HG02642 (cell line): ENCODE measurements around the gene GPR45.

Source experiments
- ATAC-seq: cut with Tn5 transposase; IDR thresholded peaks from one replicate; pipeline ENCODE4 v1.9.1; 2021; ENCODE audit warnings: mild to moderate bottlenecking; ENCODE audit not compliant: unreplicated experiment, poor library complexity

GPR45 gene

DNA sequence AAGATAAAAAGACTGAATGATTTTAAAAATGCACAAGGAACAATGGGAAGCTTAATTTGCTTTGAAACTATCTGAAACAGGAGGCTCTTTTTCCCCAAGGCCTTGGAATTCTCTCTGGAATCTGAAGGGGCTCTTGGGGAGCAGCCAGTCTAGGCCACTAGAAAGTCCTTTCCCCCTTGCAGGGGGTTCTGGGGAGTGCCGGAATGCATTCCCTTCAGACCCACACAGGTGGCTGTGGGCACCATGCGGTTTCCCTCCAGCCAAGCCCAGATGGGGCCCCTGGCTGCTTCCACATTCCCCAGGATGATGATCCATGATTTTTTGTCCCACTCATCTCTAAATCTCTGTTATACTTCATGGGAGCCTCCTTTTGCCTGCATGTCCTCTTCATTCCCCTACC, 10.7 kb downstream of the GPR45 start:
- no peak for ATAC-seq

DNA sequence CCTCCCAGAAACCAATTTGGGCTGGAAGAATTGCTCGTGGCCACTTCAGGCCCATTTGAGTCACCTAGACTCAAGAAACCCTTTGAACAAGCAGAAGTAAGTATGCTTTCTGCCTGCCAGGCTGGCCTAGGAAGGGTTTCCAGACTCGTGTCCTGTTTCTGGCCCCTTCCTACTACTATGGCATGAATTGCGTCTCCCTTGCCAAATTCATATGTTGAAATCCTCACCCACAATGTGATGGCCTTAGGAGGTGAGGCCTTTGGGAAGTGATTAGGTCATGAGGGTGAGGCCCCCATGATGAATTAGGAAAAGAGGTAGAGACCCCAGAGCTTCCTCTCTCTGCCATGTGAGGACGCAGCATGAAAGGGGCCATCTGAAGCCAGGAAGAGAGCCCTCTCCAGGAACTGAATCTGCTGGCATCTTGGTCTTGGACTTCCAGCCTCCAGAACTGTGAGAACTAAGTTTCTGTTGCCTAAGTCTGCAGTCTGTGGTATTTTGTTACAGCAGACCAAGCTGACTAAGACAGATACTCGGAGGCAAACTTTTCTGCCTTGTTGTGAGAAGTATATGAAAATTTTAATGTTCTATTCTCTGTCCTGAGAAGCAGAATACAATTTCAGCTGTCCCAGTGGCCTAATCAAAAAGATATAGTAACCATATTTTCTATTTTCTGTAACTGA, 13.1 kb downstream of the GPR45 start:
- ATAC-seq = no peak

DNA sequence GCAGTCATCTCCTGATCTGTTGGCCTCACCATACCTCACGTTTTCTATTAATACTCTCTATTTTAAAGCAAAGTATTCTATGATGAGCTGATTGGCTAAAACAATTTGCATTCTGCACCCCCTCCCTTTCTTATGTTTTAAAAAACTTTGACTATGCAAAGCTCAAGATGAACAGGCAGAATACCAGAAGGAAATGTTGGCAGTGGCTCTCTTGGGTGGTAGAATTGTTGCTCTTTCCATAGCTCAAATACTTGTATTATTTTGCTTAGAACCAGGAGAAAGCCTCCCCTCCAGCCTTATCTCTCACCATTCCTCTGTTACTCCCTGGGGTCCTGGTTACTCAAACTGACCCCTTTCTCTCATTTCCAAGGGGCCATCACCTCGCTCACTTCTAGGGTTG, 14.4 kb downstream of the GPR45 start:
- ATAC-seq = no peak

DNA sequence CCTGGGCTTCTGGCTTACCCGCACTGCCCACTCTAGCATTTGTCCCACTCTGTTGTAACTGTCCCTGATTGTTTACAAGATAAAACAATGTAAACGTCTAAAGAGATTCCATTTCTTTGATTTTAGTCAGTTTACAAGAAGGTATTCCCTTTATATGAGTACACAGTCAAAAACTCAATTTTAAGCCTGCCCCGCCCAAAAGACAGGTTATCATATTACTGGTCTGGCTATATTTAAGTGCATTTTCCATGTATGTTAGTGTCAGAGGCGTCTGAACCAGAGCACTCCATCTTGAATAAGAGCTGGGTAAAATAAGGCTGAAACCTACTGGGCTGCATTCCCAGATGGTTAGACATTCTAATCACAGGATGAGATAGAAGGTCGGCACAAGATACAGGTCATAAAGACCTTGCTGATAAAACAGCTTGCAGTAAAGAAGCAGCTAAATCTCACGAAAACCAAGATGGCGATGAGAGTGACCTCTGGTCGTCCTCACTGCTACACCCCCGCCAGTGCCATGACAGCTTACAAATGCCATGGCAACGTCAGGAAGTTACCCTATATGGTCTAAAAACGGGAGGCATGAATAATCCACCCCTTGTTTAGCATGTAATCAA, 15.0 kb downstream of the GPR45 start:
- ATAC-seq = no peak

DNA sequence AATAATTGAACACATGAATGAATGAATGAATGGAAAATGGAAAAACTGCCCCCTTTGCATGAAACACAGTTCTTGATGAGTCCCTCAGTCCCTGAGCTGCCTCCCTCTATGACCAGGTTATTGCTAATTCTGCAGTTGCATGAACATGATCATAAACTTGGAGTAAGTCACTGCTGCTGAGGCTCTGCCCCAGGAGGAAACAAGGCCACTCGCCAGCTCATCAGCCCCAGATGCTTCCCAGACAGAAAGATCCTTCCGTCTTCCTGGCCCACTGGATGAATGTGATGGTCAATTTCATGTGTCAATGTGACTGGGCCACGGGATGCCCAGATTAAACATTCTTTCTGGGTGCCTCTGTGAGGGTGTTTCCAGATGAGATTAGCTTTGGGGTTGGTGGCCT, 16.4 kb downstream of the GPR45 start:
- ATAC-seq = no peak

DNA sequence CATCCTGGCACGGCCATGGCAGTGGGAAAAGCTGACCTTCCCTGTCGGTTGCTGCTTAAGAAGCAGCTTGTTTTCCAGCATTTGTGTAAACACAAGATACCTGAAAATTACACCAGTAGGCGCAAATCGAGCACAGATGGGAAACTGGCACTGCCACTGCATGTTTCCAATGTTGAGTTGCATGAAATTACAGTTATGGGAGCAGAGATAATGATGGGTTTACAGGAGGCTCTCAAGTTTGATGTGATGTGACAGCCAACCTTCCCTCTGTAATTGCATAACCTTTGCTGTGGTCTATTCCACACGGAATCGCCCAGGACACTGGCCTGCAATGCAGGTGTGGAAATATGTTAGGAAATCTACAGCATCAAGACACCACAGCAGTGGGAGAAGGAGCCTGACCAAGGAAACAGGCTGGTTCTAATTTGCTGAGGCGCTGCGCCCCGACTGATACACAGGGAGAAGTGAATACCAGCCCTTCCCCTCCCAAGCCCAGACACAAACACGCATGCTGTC, 17.4 kb downstream of the GPR45 start:
- ATAC-seq = no peak

DNA sequence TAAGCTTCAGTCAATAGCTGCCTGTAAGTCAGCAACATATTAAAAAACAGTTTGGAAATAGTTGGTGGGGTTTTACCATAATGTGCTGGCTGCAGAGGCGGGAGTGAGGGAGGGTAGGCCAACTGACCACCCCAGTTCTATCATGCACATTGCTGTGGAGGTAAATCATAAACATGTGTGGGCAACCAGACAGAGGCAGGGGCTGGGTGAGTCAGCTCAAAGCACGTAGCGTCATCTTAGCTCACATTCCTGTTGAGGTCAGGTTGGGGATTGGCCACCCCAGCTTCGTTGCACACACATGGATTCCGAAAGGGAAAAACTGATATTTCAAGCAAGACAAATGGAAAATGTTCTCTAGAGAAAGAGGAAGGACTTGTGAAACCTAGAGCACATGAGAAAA, 19.5 kb downstream of the GPR45 start:
- ATAC-seq = no peak

DNA sequence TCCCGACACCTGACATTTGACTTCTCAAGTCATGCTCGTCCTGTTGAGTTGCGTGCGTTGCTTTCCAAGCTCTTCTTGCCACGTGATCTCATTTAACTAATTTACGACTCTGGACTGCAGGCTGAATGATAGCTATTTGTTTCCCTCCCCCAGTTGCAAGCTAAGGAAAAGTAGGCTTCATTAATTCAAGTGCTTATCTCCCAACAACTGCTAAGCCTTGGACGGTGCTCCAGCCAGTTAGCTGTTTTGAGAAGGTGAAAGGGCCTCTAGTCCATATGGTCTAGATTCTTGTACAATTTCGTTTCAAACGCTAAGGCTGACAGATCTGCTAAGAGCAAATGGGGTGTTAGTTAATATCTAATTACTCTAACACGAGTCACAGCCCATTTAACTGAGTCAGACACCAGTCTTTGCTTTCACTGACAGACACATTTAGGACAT, 21.1 kb downstream of the GPR45 start:
- no peak for ATAC-seq

DNA sequence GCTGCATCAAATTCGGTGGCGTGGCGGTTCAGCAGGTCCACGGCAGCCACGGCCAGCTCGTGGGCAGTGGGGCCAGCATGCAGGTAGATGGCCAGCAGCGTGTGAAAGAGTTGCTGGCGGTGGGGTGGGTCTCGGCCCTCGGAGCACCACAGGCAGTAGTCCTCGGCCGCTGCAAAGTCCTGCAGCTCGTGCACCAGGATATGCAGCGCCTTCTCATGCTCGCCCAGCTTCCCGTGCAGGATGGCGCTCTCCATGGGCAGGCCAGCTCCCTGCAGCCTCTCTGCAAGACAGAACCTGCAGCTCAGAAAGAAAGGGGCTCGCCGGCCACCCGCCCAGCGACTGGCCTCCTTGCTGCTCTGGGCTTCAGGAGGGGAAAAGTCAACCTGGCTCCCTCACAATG, 27.9 kb downstream of the GPR45 start:
- no peak for ATAC-seq

DNA sequence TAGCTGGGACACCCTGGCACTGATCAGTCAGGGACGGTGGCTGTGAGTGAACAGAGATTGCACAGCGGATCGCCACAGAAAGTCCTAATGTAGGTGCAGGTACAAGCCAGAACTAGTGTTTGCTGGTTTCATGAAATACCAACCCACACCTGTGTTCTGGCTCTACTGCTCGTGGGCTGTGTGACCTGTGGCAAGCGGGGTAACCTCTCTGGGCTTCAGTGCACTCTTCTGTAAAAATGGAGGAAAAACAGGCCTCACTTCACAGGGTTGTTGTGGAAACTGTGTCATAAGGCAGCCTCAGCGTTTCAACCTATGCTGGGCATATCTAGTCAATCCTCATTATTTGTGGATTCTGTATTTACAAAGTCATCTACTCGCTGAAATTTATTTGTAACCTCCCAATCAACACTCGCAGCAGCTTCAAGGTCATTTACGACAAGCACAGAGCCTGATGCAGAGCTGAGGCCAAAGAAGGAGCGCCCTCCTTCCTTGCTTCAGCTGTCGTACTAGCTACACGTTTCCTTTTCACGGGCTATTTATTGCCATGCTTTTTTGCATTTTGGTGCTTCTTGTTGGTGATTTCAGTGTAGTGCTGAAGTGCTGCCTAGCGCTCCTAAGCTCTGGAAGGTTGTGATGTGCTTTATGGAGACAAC, 30.0 kb downstream of the GPR45 start:
- no peak for ATAC-seq

DNA sequence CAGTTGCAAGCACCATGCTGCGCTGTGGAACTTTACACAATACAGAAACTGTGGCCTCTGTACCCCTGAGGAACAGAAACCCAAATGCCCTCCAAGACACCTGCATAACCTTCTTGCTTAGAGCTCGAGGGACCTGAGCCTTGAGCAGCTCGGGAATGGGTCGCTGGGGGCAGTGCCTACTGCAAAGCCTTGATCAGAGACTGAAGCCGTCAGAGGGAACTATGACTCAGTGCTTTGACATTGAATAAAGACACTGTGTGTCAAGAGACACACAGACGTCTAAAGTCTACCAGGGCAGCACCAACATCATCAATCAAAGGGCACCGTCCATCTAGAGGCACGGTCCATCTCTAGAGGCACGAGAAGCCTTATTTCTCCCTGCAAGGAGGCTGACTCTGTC, 30.6 kb downstream of the GPR45 start:
- ATAC-seq = no peak

DNA sequence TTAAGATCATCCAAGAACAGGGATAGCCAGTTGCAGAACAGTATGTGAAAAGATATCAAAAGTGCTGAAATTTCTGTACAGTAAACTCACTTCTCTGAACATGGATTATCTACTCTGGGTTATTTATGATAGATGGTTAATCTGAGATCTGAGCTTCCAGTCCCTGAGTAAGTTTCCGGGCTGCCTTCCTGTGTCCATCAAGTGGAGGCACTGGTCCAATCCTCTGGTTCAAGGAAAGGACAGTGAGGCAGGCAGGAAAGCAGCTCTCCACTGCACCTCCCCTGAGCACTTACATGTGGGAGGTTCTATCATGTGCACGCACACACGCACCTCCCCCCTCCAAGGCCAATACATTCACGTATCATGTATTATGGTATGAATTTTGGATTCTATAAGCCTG, 32.5 kb downstream of the GPR45 start:
- no peak for ATAC-seq

DNA sequence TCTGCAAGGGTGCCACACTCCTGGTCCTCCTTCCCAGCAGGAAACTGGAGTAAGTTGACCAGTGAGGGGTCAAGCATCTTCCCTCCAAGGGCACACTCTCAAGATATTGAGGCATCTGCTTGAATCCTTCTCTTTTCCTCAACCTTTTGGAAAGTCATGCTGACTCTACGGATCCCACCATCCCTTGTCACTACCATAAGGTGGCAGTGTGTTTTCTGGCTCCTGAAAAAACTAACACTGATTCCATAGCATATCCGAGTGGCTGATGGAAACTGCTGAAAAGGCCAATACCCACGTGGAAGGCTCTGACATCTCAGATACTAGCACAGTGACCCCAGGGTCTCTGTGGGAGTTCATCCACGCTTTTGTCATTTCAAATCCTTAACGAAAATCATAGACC, 37.1 kb downstream of the GPR45 start:
- ATAC-seq = no peak

DNA sequence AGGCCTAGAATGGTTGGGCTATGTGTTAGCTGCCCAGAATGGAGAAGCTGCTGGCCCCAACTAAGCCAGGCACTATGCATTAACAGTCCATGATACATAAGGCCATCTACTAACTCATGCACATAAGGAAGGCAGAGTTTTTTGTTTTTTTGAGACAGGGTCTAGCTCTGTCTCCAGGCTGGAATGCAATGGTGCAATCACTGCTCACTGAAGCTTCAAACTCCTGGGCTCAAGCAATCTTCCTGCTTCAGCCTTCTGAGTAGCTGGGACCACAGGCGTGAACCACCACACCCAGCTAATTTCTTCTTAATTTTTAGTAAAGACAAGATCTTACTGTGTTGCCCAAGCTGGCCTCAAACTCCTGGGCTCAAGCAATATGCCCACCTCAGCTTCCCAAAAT, 37.6 kb downstream of the GPR45 start:
- no peak for ATAC-seq

DNA sequence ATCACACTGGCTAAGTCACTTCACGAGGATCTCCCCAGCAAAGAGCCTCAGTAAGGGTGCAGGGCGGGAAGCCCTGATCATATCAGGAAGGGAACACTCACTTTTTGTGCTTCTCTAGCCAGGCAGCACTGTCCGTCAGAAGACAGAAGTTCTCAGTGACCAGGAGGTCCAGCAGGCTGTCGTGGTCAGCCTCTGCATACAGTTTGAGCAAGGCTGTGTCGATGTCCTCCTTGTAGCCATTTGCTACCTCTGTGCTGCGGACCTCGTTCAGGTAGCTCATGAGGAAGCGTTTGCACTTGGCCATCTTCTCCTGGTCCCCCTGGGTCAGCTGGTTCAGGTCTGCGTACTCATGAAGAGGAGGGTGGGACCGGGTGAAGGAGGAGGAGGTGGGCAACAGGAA, 38.7 kb downstream of the GPR45 start:
- no peak for ATAC-seq

DNA sequence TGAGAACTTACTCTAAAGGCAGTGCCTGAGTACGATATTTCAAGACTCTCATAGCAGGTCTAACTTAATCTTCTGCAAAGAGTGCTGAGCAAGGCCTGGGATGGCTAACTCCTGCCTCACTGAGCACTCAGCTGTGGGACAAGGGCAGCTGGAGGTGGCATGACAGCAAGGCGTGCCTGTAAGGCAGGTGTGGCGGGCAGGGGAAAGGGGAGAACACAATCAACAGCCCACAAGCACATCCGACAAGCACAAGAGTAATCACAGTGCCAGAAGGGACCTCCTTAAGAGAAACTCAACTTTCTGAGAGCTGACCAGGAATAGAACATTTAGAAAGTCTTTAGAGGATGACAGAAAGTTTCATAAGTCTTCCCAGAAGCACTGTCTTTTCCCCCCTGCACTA, 42.0 kb downstream of the GPR45 start:
- no peak for ATAC-seq

DNA sequence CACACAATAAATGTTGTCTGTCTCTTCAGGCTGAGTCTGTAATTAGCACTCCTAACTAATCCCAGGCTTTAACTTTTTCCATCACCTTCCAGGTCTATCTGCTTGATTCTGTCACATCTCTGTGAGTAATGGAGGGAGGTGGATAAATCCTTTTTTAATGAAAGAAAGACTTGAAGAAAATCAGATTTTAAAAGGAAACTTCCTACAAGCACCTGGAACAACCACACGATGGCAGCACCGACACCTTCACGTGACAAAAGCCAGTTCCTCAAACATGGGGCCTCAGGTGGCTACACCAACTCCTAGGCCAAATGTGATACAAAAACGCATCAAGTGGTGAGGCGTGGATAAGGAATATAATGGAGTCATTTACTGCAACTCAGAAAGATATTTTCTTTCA, 46.1 kb downstream of the GPR45 start:
- ATAC-seq = no peak

DNA sequence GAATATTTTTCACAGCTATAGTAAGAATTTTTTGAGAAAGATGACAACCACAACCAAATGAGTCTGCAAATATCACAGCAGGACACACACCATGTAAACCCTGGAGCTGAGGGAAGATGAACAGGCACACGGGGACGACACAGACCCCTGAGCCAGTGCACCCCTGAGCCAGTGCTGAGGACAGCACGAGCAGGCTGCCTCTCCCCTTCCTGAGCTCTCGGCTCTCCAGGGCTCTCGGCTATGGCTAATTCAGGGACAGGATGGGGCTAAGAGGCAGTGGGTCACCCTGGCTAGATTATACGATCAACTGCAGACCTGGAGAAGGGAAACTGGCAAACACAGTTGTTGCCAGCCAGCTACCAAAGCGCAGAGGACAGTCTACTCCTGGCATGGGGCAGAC, 46.6 kb downstream of the GPR45 start:
- no peak for ATAC-seq

DNA sequence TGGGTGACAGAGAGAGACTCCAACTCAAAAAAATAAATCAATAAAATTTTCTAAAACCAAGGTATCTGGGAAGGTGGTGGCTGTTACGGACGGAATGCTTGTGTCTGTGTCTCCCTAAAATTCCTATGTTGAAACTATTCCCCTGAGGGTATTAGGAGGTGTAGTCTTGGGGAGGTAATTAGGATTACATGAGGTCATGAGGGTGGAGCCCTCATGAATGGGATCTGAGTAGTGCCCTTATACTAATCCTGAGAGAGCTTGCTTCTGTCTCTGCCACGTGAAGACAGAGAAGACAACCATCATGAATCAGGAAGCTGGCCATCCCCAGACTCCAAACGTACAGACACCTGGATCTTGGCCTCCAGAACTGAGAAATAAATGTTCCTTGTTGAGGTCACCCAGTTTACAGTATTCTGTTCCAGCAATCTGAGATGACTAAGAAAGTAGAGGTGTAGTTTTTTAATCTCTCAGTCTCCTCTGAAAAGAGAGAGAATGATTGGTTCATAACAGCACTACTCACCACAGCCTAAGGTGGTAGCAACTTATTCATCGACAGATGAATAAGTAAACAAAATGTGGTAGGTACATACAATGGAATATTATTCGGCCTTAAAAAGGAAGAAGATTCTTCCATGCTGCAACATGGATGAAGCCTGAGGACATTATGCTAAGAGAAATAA, 49.6 kb downstream of the GPR45 start:
- ATAC-seq = no peak

DNA sequence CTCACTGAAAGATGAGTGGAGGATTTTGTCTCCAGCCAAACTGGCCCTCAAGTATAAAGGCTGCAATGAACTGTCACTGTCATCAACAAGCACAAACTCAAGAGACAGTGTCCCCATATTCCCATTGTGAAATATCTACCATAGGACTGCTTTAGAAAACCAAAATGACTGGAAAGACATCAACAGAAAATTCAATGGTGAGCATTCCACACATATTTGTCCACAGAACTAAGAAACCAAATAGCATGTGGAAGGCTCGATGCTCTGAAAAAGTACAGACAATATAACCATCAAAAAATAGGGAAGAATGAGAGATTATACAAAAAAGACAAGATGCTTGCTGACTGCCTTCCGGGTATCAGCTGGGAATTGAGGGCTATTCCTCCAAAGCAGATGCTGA, 50.4 kb downstream of the GPR45 start:
- ATAC-seq = no peak
